H9 (cell line): ENCODE data around the gene MTTP. TPM values are rescaled to one million over a fixed set of nuclear protein-coding genes. Genes with fewer than 3 reads are reported as not detected.

Experiments used
- DNase-seq: peaks from one replicate; pipeline ENCODE4 v3.0.0-alpha.2; 2017
- H2AFZ ChIP-seq: one replicate; pipeline ENCODE4 v1.6.1; 2013; ENCODE audit warnings: mild to moderate bottlenecking, low read length, control low read depth, moderate library complexity
- H2AK5ac ChIP-seq: 2 replicates; pipeline ENCODE4 v1.6.1; 2013; ENCODE audit warnings: low read length, control low read depth, mixed read lengths; ENCODE audit not compliant: insufficient read length
- H2BK120ac ChIP-seq: one replicate; pipeline ENCODE4 v1.6.1; 2013; ENCODE audit warnings: low read depth, mild to moderate bottlenecking, low read length, control low read depth, inconsistent platforms; ENCODE audit not compliant: poor library complexity, severe bottlenecking
- H2BK12ac ChIP-seq: 2 replicates; pipeline ENCODE4 v1.6.1; 2013; ENCODE audit warnings: low read length, control low read depth, mixed read lengths, low read depth; ENCODE audit not compliant: insufficient read length
- H2BK15ac ChIP-seq: 2 replicates; pipeline ENCODE4 v1.6.1; 2013; ENCODE audit warnings: low read depth, low read length, control low read depth
- H2BK20ac ChIP-seq: one replicate; pipeline ENCODE4 v1.6.1; 2013; ENCODE audit warnings: low read depth, mild to moderate bottlenecking, low read length, control low read depth, inconsistent platforms; ENCODE audit not compliant: poor library complexity, severe bottlenecking
- H2BK5ac ChIP-seq: 2 replicates; pipeline ENCODE4 v1.6.1; 2013; ENCODE audit warnings: low read length, control low read depth, mixed read lengths; ENCODE audit not compliant: insufficient read length
- H3K14ac ChIP-seq: 2 replicates; pipeline ENCODE4 v1.6.1; 2013; ENCODE audit warnings: low read length, control low read depth; ENCODE audit not compliant: insufficient read depth
- H3K18ac ChIP-seq: 2 replicates; pipeline ENCODE4 v1.6.1; 2013; ENCODE audit warnings: low read depth, mild to moderate bottlenecking, mixed read lengths, low read length, control low read depth; ENCODE audit not compliant: insufficient read length
- H3K23ac ChIP-seq: 2 replicates; pipeline ENCODE4 v1.6.1; 2013; ENCODE audit warnings: low read length, control low read depth, mixed read lengths, low read depth; ENCODE audit not compliant: insufficient read length
- H3K23me2 ChIP-seq: 2 replicates; pipeline ENCODE4 v1.6.1; 2013; ENCODE audit warnings: low read depth, mild to moderate bottlenecking, mixed read lengths, low read length, control low read depth; ENCODE audit not compliant: insufficient read length, poor library complexity, severe bottlenecking
- H3K27ac ChIP-seq: 2 replicates; pipeline ENCODE4 v1.5.1; 2013; ENCODE audit warnings: low read length, control low read depth, mixed read lengths, low read depth; ENCODE audit not compliant: insufficient read length
- H3K27me3 ChIP-seq: 2 replicates; pipeline ENCODE4 v1.6.1; 2013; ENCODE audit warnings: low read length, control low read depth, inconsistent platforms; ENCODE audit not compliant: insufficient read depth
- H3K4ac ChIP-seq: 2 replicates; pipeline ENCODE4 v1.6.1; 2013; ENCODE audit warnings: low read depth, mild to moderate bottlenecking, control low read depth, inconsistent platforms, low read length, moderate library complexity
- H3K4me1 ChIP-seq: 2 replicates; pipeline ENCODE4 v1.6.1; 2013; ENCODE audit warnings: low read length, control low read depth, inconsistent platforms; ENCODE audit not compliant: insufficient read depth
- H3K4me2 ChIP-seq: 2 replicates; pipeline ENCODE4 v1.6.1; 2013; ENCODE audit warnings: low read length, control low read depth, mixed read lengths; ENCODE audit not compliant: insufficient read length, insufficient read depth
- H3K56ac ChIP-seq: 2 replicates; pipeline ENCODE4 v1.6.1; 2013; ENCODE audit warnings: low read depth, mild to moderate bottlenecking, mixed read lengths, low read length, control low read depth; ENCODE audit not compliant: insufficient read length
- H3K79me1 ChIP-seq: 2 replicates; pipeline ENCODE4 v1.6.1; 2013; ENCODE audit warnings: low read depth, mild to moderate bottlenecking, moderate library complexity, low read length, control low read depth, inconsistent platforms; ENCODE audit not compliant: insufficient read depth, poor library complexity, severe bottlenecking
- H3K79me2 ChIP-seq: 2 replicates; pipeline ENCODE4 v1.6.1; 2013; ENCODE audit warnings: low read length, control low read depth, inconsistent platforms; ENCODE audit not compliant: insufficient read depth
- H3K9ac ChIP-seq: 2 replicates; pipeline ENCODE4 v1.6.1; 2013; ENCODE audit warnings: low read length, control low read depth, mixed read lengths; ENCODE audit not compliant: insufficient read length; ENCODE audit errors: extremely low read depth
- H3K9me3 ChIP-seq: one replicate; pipeline ENCODE4 v1.6.1; 2013; ENCODE audit warnings: low read depth, low read length, inconsistent platforms; ENCODE audit not compliant: control insufficient read depth
- H3T11ph ChIP-seq: one replicate; pipeline ENCODE4 v1.6.1; 2013; ENCODE audit warnings: mild to moderate bottlenecking, low read length, control low read depth, inconsistent platforms
- H4K20me1 ChIP-seq: one replicate; pipeline ENCODE4 v1.6.1; 2013; ENCODE audit not compliant: control insufficient read depth, insufficient read length, insufficient read depth
- H4K5ac ChIP-seq: 2 replicates; pipeline ENCODE4 v1.6.1; 2013; ENCODE audit warnings: low read depth, mild to moderate bottlenecking, mixed read lengths, low read length, control low read depth; ENCODE audit not compliant: insufficient read length
- H4K8ac ChIP-seq: replicated peaks from 2 replicates; pipeline ENCODE4 v1.6.1; 2013; ENCODE audit warnings: low read length, control low read depth, mixed read lengths, low read depth; ENCODE audit not compliant: insufficient read length
- H4K91ac ChIP-seq: 2 replicates; pipeline ENCODE4 v1.6.1; 2013; ENCODE audit warnings: low read depth, mild to moderate bottlenecking, moderate library complexity, mixed read lengths, low read length, control low read depth; ENCODE audit not compliant: insufficient read length
- H3K27ac Mint-ChIP-seq, 3 experiments: 2 replicates in 2 of 3; 3 replicates in 1 of 3; pipeline ENCODE4 v1.8.0; 2020 to 2021; ENCODE audit warnings: mixed read lengths in 3 of 3, mild to moderate bottlenecking in 1 of 3, moderate library complexity in 1 of 3
- H3K27me3 Mint-ChIP-seq: 2 replicates; pipeline ENCODE4 v1.8.0; 2021; ENCODE audit warnings: low read depth, mild to moderate bottlenecking, moderate library complexity, mixed read lengths
- H3K36me3 Mint-ChIP-seq, 3 experiments: 2 replicates in 2 of 3; 3 replicates in 1 of 3; pipeline ENCODE4 v1.8.0; 2020 to 2021; ENCODE audit warnings: low read depth in 3 of 3, mixed read lengths in 3 of 3; ENCODE audit not compliant: insufficient read depth in 1 of 3
- H3K4me1 Mint-ChIP-seq, 2 experiments: 2 replicates each; pipeline ENCODE4 v1.8.0; 2020; ENCODE audit warnings: mixed read lengths in 2 of 2
- H3K4me3 Mint-ChIP-seq, 2 experiments: 2 replicates in 1 of 2; 3 replicates in 1 of 2; pipeline ENCODE4 v1.8.0; 2020 to 2021; ENCODE audit warnings: mild to moderate bottlenecking in 2 of 2, mixed read lengths in 2 of 2, moderate library complexity in 1 of 2
- H3K9me3 Mint-ChIP-seq, 2 experiments: 2 replicates in 1 of 2; 3 replicates in 1 of 2; pipeline ENCODE4 v1.8.0; 2020; ENCODE audit warnings: mild to moderate bottlenecking in 2 of 2, mixed read lengths in 2 of 2, moderate library complexity in 1 of 2
- WGBS: extraction: QIAGEN DNeasy Blood & Tissue Kit; methylation state at CpG from one replicate; pipeline ENCODE4 v1.1.7; 2013; ENCODE audit warnings: missing lambda C conversion rate, low lambda C conversion rate, mixed read lengths; ENCODE audit not compliant: insufficient read length; ENCODE audit errors: extremely low coverage; 5-methylcytosine and 5-hydroxymethylcytosine counted together
- total RNA-seq: library from RNA; stranded (reverse); gene quantifications from 2 replicates; pipeline ENCODE4 v1.2.1, GENCODE V29; 2021
- TF ChIP-seq, protein P1 (sequence below): fragments of 200-600 bp; sonication (generic); conservative IDR thresholded peaks from 3 replicates; pipeline ENCODE4 v1.8.0; 2021; ENCODE audit warnings: antibody characterized with exemption, mild to moderate bottlenecking

MTTP gene
- total RNA-seq, 1 experiment from 2014 or later: 0.46 TPM

GRCh38 chr4:99657798-99658197 lies 83.2 kb downstream of the MTTP start, which contains the start of gene C4orf54:
TSS of gene C4orf54 (minus strand) at chr4:99657828. CDS start at chr4:99654648, 3,180 bp downstream.
- Mint-ChIP-seq H3K36me3 (no peaks in the 10 kb centered on the region), H3K27ac (no peak within 1 kb of the TSS), H3K27me3 (peaks cover 4% of the 10 kb centered on the region; the same call in 1 of the 2 replicates), H3K9me3 (no peaks in the 10 kb centered on the region), H3K4me3 (no peak within 1 kb of the TSS), H3K4me1 (no peaks in the 10 kb centered on the region; a peak in 1 of 4 replicates)
- Histone ChIP-seq H2BK5ac (no peak within 1 kb of the TSS), H3K23ac (no peak within 1 kb of the TSS), H3K27me3 (no peaks in the 10 kb centered on the region), H2AFZ (no peak within 1 kb of the TSS), H3K9ac (no peak within 1 kb of the TSS), H3K79me1 (no peaks in the 10 kb centered on the region), H3K4me1 (no peaks in the 10 kb centered on the region), H2BK120ac (no peak within 1 kb of the TSS), H3K79me2 (no peaks in the 10 kb centered on the region), H3K18ac (no peak within 1 kb of the TSS), H3K56ac (no peak within 1 kb of the TSS), H2BK12ac (no peak within 1 kb of the TSS), H4K20me1 (no peaks in the 10 kb centered on the region), H4K91ac (no peak within 1 kb of the TSS), H3K14ac (no peak within 1 kb of the TSS), H3K4ac (no peak within 1 kb of the TSS), H3K23me2 (no peaks in the 10 kb centered on the region), H4K8ac (no peak within 1 kb of the TSS), H3K27ac (no peak within 1 kb of the TSS), H2AK5ac (no peak within 1 kb of the TSS), H4K5ac (no peak within 1 kb of the TSS), H3K4me2 (no peak within 1 kb of the TSS), H2BK20ac (no peak within 1 kb of the TSS), H3T11ph (no peak within 1 kb of the TSS), H2BK15ac (no peak within 1 kb of the TSS), H3K9me3 (no peaks in the 10 kb centered on the region)
- no peak for DNase-seq
- WGBS: no CpG with 5 or more reads among the region's 1 CpG
- TF ChIP-seq, protein P1, sequence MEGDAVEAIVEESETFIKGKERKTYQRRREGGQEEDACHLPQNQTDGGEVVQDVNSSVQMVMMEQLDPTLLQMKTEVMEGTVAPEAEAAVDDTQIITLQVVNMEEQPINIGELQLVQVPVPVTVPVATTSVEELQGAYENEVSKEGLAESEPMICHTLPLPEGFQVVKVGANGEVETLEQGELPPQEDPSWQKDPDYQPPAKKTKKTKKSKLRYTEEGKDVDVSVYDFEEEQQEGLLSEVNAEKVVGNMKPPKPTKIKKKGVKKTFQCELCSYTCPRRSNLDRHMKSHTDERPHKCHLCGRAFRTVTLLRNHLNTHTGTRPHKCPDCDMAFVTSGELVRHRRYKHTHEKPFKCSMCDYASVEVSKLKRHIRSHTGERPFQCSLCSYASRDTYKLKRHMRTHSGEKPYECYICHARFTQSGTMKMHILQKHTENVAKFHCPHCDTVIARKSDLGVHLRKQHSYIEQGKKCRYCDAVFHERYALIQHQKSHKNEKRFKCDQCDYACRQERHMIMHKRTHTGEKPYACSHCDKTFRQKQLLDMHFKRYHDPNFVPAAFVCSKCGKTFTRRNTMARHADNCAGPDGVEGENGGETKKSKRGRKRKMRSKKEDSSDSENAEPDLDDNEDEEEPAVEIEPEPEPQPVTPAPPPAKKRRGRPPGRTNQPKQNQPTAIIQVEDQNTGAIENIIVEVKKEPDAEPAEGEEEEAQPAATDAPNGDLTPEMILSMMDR: no peak
